GM19397 (cell line): ENCODE measurements around the gene MCL1.

Experiments
- ATAC-seq: cut with Tn5 transposase; IDR thresholded peaks from one replicate; pipeline ENCODE4 v1.9.1; 2021; ENCODE audit warnings: mild to moderate bottlenecking, moderate library complexity; ENCODE audit not compliant: unreplicated experiment

MCL1 gene

GRCh38 chr1:150558303-150558704, 21.1 kb downstream of the MCL1 start:
- ATAC-seq, result no peak

- ATAC-seq, result no peak
These were observed 21.6 kb downstream of the MCL1 start for GRCh38 chr1:150557813-150558212.

GRCh38 chr1:150557065-150557600, 22.3 kb downstream of the MCL1 start:
- no peak for ATAC-seq

- ATAC-seq, result no peak
These were observed 23.2 kb downstream of the MCL1 start for GRCh38 chr1:150555971-150556865.

- ATAC-seq, result no peak
These were observed 24.0 kb downstream of the MCL1 start for GRCh38 chr1:150555198-150555970.

GRCh38 chr1:150554086-150554452, 25.3 kb downstream of the MCL1 start:
- no peak for ATAC-seq

- no peak for ATAC-seq
These were observed 25.9 kb downstream of the MCL1 start for GRCh38 chr1:150553392-150554085.

GRCh38 chr1:150552911-150553289, 26.5 kb downstream of the MCL1 start:
- ATAC-seq, result no peak

- no peak for ATAC-seq
These were observed 27.1 kb downstream of the MCL1 start for GRCh38 chr1:150552128-150552910.

- no peak for ATAC-seq
These were observed 27.7 kb downstream of the MCL1 start for GRCh38 chr1:150551784-150552127.

GRCh38 chr1:150551051-150551783, 28.2 kb downstream of the MCL1 start:
- ATAC-seq, result no peak

GRCh38 chr1:150550222-150551050, 29.0 kb downstream of the MCL1 start:
- no peak for ATAC-seq

- ATAC-seq, result no peak
These were observed 29.8 kb downstream of the MCL1 start for GRCh38 chr1:150549496-150550221.

- no peak for ATAC-seq
These were observed 30.5 kb downstream of the MCL1 start, which contains the start of gene ADAMTSL4 for GRCh38 chr1:150548632-150549495. Gene ADAMTSL4 (plus strand): TSS chr1:150549408. CDS start chr1:150552289, 2,881 bp downstream.

- no peak for ATAC-seq
These were observed 31.1 kb downstream of the MCL1 start for GRCh38 chr1:150548324-150548631.

GRCh38 chr1:150546294-150546937, 33.0 kb downstream of the MCL1 start:
- no peak for ATAC-seq

- no peak for ATAC-seq
These were observed 33.9 kb downstream of the MCL1 start for GRCh38 chr1:150545486-150546032.
